NCI-H1092 treated with DMSO at 0.1 percent for 48 hours (cell line): ENCODE results near the gene MUC4.
"Not testable (repeated sequence)": the region's sequence is repeated elsewhere in the genome, so short reads cannot be mapped to it uniquely, and the experiment has no call there.

Experiments used
- DNase-seq: peaks from one replicate; lab custom pipeline; 2025; lab: John Stamatoyannopoulos, UW

Gene MUC4

GRCh38 chr3:195813916-195814640, 2.3 kb upstream of the MUC4 start:
- no peak for DNase-seq

DNA sequence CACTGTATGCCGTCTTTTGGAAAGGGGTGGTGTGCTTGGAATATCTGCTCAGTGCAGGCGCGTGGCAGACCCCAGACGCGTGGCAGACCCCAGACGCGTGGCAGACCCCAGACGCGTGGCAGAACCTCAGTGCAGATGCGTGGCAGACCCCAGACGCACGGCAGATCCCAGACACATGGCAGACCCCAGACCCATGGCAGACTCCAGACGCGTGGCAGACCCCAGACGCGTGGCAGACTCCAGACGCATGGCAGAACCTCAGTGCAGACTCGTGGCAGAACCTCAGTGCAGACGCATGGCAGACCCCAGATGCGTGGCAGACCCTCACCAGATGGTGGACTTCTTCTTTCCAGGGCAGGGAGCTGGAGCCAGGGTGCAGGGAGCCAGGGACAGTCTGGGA, 637 bp upstream of the MUC4 start:
- DNase-seq: no peak

GRCh38 chr3:195810455-195810845, 1.3 kb downstream of the MUC4 start:
- DNase-seq: no peak

DNA sequence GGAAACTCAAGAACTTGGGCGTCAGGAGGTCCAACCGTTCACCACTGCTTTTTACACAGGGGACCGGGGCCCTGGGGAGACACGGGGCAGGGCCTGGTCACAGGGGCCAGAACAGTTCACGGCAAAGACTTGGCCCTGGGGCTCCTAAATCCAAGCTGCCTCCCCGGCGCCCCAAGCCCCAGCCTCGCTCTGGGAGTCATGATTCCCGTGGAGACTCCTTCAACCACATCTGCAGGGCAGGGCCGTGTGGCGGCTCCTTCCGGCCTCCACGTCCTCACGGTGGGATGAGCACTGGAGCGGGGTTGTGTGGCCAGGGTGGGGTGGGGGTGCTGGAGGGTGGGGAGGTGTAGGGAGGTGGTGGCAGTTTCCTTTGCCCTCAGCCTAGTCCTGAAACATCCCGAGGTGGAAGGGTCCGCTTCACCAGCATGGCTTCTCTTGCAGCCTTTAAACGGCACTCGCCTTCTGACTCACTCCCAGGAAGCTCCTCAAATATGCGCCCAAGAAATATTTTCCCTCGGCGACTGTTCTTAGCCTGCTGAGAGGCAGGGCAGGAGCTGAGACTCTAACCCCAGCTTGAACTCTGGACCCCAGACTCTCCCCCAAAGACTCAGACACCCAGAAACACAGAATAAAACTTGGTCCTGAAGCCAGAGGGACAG, 1.8 kb downstream of the MUC4 start:
- DNase-seq: no peak

DNA sequence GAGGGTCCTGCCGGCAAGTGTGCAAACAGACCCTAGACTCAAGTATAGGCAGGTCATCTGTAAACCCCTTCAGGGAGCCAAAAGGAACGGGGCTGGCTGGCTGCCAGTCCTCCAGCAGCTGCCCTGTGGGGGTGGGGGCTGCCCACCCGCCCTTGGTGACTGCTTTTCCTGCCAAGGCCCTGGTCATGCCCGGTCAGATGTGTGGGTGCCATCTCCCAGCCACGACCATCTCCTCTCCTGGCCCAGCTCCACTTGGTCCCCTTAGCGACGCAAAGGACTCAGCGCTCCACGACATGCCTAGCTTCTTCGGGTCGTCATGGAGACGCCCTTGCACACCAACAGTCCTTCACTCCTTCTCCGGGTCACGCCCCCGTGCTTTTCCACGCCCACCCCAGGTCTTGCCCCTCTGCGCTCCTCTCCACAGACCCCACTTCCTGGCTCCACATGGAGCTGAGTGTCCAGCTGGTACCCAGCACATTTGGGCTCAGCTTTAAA, 2.4 kb downstream of the MUC4 start:
- peak; percentile 32 for DNase-seq

DNA sequence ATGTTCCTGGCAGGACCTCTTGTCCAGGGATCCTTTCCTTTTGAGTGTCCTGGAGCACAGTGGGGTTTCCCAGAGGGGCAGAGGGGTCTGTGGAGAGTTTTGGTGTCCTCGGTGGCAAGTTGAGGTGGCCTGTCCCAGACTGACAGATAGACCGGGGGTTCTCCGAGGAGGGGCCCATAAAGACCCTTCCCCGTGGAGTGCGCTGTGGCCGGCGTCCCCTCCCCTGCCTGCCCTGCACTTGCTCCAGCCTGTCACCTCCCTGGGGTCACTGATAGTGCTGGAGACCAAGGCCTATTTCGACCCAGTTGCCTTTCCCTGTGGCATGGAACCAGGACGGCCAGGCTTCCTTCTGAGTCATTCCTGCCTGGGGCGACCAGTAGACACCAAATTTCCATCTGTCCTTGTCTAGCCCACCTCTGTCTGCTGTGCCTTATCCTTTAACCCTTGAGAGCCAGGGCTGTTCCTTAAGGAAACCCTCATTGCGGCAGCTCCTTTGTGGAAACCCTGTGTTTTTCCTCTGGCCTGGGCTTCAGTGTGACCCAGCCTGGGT, 2.9 kb downstream of the MUC4 start:
- DNase-seq: no peak

DNA sequence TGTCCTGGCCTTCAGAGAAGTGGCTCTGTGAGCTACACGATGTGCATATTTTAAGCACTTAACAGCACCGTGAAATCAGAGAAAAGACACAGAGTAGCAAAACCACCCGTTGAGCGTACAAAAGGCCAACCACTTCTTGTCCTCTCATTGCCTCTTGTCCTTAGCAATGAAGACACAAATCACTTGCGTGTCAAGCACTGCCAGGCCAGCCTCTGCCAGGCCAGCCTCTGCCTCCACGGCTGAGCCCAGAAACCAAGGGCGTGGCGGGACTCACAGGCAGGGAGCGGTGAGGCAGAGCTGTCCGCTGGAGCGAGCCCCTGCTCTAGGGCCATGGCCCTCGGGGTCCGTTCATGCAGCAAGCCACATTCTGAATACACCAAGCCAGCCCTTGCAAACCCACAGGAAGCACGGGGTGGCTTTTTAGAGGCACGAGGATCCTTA, 4.0 kb downstream of the MUC4 start:
- no peak for DNase-seq

DNA sequence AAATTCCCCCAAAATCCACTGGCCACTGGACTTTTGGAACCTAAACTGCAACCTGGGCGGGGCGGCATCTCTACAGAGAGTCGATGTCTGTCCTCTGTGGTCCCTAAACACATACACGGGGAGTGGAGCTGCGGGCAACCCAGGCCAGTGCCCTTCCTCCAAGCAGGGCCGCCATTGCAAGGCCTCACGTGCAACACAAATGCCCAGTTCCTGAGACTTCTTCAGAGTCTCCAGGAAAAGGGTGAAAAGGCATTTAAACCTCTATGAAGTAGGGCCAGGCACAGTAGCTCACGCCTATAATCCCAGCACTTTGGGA, 4.9 kb downstream of the MUC4 start:
- DNase-seq: no peak

DNA sequence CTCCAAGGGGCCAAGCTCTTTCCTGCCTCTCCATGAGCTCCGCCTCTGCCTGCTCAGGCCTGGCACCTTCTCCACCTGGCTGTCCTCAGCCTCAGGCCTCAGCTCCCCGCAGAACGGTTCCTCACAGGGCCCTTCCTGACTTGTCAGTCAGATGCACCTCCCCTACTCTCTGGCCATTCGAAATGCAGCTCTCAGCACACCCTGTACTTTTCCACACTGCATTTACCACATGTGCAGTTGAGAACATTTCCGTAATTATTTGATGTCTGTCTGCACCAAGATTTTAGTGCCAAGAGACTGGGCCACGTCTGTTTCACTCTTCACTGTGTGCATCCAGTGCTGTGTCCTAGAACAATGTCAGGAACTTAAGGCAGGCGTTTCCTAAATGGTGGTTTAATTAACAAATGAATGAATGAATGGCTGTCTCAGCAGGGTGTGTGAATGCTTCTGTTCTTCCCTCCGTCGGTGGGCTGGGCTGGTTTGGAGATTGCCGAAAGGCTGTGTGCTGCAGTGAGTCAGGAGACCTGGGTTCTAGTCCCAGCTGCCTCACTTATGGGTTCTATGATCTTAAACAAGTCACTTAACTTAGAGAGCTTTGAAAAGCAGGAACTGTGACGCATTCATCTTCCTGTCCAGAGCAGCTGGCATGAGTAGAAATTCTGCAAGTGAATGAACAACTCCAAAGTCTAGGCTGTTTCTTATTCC, 5.4 kb downstream of the MUC4 start:
- DNase-seq: no peak

- DNase-seq: not testable (repeated sequence)
These were observed 6.1 kb downstream of the MUC4 start for GRCh38 chr3:195805588-195805987.

DNA sequence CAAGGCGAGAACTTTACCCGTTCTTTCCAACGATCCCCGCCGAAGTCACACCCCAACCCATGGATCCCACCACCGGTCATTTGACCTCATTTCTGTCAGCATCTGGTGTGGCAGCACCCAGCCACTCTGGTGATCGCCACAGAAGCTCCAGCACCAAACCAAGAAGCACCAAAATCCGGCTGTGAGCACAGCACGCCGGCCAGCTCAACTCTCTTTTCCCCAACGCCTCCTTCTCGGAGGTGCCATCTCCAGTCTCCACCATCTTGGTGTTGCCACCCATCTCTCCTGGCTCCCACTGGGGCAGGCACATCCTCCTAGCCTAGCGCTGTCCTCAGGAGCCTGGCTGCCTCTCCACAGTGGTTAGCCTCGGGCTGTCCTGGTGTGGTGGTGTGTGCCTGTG, 6.5 kb downstream of the MUC4 start:
- no peak for DNase-seq

DNA sequence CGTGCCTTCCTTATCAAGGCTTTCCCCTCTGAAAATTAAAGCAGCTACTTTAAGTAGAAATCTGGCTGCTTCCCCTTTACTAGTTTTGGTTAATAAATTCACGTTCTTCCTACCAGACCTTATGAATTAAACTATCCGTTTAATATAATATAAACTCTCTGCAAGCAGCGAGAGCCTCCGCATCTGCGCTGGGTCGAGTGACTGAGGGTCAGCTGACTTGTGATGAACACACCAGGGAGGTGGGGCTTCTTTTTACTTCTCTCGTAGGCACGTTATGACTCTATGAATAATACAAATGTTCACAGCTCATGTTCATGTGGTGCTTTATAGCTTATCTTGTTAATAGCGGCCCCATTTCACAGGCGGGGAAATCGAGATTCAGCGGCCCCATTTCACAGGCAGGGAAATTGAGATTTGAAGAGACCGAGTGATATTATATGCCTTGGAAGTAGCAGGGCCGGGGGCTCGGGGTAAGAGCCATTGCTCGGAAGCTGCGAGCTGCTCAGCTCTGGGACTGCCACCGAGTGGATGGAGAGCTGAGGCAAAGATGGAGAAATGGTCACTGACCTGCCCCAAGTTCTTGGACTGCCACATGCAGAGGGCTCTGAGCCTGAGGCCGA, 8.3 kb downstream of the MUC4 start:
- DNase-seq: no peak

- DNase-seq: no peak
These were observed 8.9 kb downstream of the MUC4 start for GRCh38 chr3:195802795-195803194.

DNA sequence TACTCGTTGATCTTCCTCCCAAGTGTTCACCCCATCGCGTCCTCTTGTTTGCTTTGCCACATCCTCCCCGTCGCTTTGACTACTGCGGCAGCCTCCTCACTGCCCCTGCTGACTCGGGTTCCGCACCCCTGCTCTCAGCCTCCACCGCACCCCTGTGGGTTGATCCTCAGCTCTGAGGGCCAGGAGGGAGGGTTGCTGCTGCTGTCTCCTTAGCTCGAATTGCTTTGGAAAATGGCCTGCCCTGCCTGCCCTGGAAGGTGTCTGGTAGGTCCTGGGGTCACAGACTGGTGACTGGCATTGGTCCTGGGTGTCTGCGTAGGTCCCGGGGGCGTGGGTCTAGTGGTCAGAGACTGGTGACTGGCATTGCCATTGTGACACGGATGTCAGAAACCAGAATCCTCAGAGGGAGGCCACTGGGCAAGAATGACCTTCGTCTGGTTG, 9.4 kb downstream of the MUC4 start:
- no peak for DNase-seq

- no peak for DNase-seq
These were observed 10.2 kb downstream of the MUC4 start for GRCh38 chr3:195801251-195802183.

- DNase-seq: no peak
These were observed 11.5 kb downstream of the MUC4 start for GRCh38 chr3:195800240-195800639.

DNA sequence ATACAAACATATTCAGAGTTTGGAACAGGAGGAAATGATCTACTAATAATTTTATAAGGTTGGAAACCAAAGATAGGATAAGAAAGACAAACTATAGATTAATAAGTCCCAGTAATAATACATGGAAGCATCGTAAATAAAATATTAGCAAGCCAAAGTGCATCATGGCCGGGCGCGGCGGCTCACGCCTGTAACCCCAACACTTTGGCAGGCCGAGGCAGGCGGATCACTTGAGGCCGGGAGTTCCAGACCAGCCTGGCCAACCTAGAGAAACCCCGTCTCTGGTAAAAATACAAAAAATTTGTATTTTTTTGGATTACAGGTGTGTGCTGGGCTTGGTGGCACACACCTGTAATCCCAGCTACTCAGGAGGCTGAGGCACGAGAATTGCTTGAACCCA, 14.9 kb downstream of the MUC4 start:
- no peak for DNase-seq

GRCh38 chr3:195794708-195795107, 17.0 kb downstream of the MUC4 start:
- DNase-seq: no peak

DNA sequence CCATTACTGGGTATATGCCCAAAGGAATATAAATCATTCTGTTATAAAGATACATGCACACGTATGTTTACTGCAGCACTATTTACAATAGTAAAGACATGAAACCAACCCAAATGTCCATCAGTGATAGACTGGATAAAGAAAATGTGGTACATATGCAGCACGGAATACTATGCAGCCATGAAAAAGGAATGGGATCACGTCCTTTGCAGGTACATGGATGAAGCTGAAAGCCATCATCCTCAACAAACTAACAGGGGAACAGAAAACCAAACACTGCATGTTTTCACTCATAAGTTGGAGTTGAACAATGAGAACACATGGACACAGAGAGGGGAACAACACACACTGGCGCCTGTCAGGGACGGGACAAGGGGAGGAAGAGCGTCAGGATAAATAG, 19.1 kb downstream of the MUC4 start:
- not testable (repeated sequence) for DNase-seq

DNA sequence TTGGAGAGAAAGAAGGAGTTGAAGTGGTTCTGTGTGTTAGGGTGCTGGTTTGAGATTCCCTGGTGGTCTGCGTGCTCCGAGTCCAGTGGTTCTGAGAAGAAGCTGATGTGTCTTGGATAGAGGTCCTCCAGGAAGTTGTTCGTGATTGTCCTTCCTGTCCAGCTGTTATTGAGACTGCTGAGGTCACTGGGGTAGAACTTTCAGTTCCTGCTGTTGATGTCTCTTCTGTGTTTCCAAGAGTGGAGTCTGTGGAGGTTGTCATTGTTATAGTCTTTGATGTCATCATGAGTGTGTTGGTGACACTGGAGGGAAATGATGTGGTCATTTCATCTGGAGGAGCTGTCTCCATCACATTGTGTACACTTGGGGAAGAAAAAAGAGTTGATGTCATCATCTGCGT, 20.8 kb downstream of the MUC4 start:
- no peak for DNase-seq
